OCI-LY7 (cell line): ENCODE results near the gene SPIRE2. TPM values are rescaled to one million over a fixed set of nuclear protein-coding genes. Genes with fewer than 3 reads are reported as not detected.

Experiments used
- BruUV-seq: library from RNA; stranded (reverse); fragments of 400-500 nt; replicated peaks from 2 replicates; lab custom pipeline; 2021; lab: Mats Ljungman, UMichigan
- CTCF ChIA-PET: fragments of 300-600 bp; sonication (Branson Sonifier 250); formaldehyde crosslinking; loops from one replicate; lab custom pipeline; 2022; ENCODE audit warnings: antibody characterized with exemption; ENCODE audit not compliant: unreplicated experiment; lab: Charles Lee
- POLR2A ChIA-PET: fragments of 300-600 bp; sonication (Branson Sonifier 250); formaldehyde crosslinking; loops from one replicate; lab custom pipeline; 2022; ENCODE audit warnings: antibody characterized with exemption; lab: Charles Lee
- DNase-seq: peaks from one replicate; pipeline ENCODE4 v3.0.0-alpha.2; 2015; ENCODE audit warnings: low spot score
- H2AFZ ChIP-seq: fragments of 200-600 bp; sonication (generic), shearing (Covaris generic); 2 replicates; pipeline ENCODE4 v1.6.1; 2014; ENCODE audit warnings: mild to moderate bottlenecking, antibody characterized with exemption, low read length, moderate library complexity
- H3K27ac ChIP-seq: fragments of 200-600 bp; sonication (generic); 2 replicates; pipeline ENCODE4 v1.5.1; 2014; ENCODE audit warnings: mixed run types, low read depth, mild to moderate bottlenecking, moderate library complexity, low read length, inconsistent platforms; ENCODE audit not compliant: poor library complexity, severe bottlenecking
- H3K36me3 ChIP-seq: fragments of 200-600 bp; sonication (generic); 2 replicates; pipeline ENCODE4 v1.6.1; 2014; ENCODE audit warnings: mild to moderate bottlenecking, antibody characterized with exemption, low read length, moderate library complexity, mixed read lengths; ENCODE audit not compliant: insufficient read depth
- H3K4me1 ChIP-seq: fragments of 200-600 bp; sonication (generic); 2 replicates; pipeline ENCODE4 v1.5.1; 2014; ENCODE audit warnings: mild to moderate bottlenecking, low read length; ENCODE audit not compliant: insufficient read depth, poor library complexity, severe bottlenecking
- H3K4me2 ChIP-seq: fragments of 200-600 bp; sonication (generic); 2 replicates; pipeline ENCODE4 v1.6.1; 2014; ENCODE audit warnings: mild to moderate bottlenecking, low read length
- H3K4me3 ChIP-seq: fragments of 200-600 bp; sonication (generic); 2 replicates; pipeline ENCODE4 v1.5.1; 2014; ENCODE audit warnings: mild to moderate bottlenecking, low read depth, low read length; ENCODE audit not compliant: poor library complexity, severe bottlenecking
- H3K79me2 ChIP-seq: fragments of 200-600 bp; sonication (generic); 2 replicates; pipeline ENCODE4 v1.6.1; 2016; ENCODE audit warnings: low read depth, mild to moderate bottlenecking, low read length, moderate library complexity, mixed read lengths; ENCODE audit not compliant: insufficient read depth
- H3K9me2 ChIP-seq: fragments of 200-600 bp; sonication (generic); 2 replicates; pipeline ENCODE4 v1.6.1; 2016; ENCODE audit warnings: mild to moderate bottlenecking, low read length, mixed read lengths; ENCODE audit not compliant: insufficient read depth
- H3K9me3 ChIP-seq: fragments of 200-600 bp; sonication (generic); 2 replicates; pipeline ENCODE4 v1.6.1; 2014; ENCODE audit warnings: mild to moderate bottlenecking, mixed run types, low read length, mixed read lengths
- H4K20me1 ChIP-seq: fragments of 200-600 bp; sonication (generic); 2 replicates; pipeline ENCODE4 v1.6.1; 2014; ENCODE audit warnings: mild to moderate bottlenecking, antibody characterized with exemption, low read length, moderate library complexity, mixed read lengths; ENCODE audit not compliant: insufficient read depth
- EZH2phosphoT487 ChIP-seq: fragments of 200-600 bp; sonication (generic); IDR thresholded peaks from 2 replicates; pipeline ENCODE4 v1.6.1; 2018; ENCODE audit warnings: low read depth, borderline replicate concordance, mild to moderate bottlenecking, mixed run types, antibody characterized with exemption, low read length, moderate library complexity, mixed read lengths
- intact Hi-C: fragments of 100-400 bp; cut with micrococcal nuclease; formaldehyde crosslinking; loops from one replicate; pipeline ENCODE4 v1.10.0; 2022; ENCODE audit not compliant: unreplicated experiment
- total RNA-seq, 2 experiments: library from RNA; depleted of rRNA in 1 of 2; stranded (reverse); fragments of >200 nt in 1 of 2; shearing (Covaris generic) in 1 of 2; gene quantifications; 2 replicates each; pipeline ENCODE4 v1.2.3, GENCODE V29; 2014 to 2022
- TF ChIP-seq, protein P1 (sequence below): fragments of 200-600 bp; sonication (generic); conservative IDR thresholded peaks from 2 replicates; pipeline ENCODE4 v1.5.1; 2014; ENCODE audit warnings: mild to moderate bottlenecking, antibody characterized with exemption, low read length, moderate library complexity, mixed read lengths

The SPIRE2 gene
- total RNA-seq, 2 experiments from 2014 or later = 7.1 to 48.5 TPM

DNA sequence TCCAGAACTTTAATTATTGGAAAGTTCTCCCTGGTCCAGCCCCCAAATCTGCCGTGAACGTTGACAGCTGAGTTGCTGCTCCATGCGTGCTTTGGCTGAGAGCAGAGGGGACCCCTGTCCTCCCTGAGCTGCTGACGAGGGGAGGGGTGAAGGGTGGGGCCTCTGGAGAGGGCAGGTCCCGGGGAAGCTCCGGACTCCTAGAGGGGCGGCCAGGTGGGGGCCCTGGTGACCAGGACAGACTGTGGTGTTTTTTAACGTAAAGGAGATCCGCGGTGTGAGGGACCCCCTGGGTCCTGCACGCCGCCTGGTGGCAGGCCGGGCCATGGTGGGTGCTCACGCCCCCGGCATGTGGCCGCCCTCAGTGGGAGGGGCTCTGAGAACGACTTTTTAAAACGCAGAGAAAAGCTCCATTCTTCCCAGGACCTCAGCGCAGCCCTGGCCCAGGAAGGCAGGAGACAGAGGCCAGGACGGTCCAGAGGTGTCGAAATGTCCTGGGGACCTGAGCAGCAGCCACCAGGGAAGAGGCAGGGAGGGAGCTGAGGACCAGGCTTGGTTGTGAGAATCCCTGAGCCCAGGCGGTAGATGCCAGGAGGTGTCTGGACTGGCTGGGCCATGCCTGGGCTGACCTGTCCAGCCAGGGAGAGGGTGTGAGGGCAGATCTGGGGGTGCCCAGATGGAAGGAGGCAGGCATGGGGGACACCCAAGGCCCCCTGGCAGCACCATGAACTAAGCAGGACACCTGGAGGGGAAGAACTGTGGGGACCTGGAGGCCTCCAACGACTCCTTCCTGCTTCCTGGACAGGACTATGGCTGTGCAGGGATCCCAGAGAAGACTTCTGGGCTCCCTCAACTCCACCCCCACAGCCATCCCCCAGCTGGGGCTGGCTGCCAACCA lies 90.4 kb downstream of the SPIRE2 start, which contains the start of gene MC1R:
MC1R (plus strand) TSS at position 410 of the 895 bp plus-strand sequence; CDS start at position 807, 397 bp downstream.
- Histone ChIP-seq H3K36me3 (peaks cover 17% of the 10 kb centered on the region), H3K9me3 (no peaks in the 10 kb centered on the region), H3K9me2 (no peaks in the 10 kb centered on the region), H3K4me2 (peak within 1 kb of the TSS; percentile 84), H3K27ac (peak within 1 kb of the TSS; percentile 90), H3K4me3 (peak within 1 kb of the TSS; percentile 58), H2AFZ (peak within 1 kb of the TSS; percentile 42; the same call in 1 of the 2 replicates), H3K79me2 (peaks cover 5% of the 10 kb centered on the region), H4K20me1 (0 out of 2 replicates have a peak, but pooled peaks cover under 1% of the 10 kb centered on the region), H3K4me1 (peaks cover 52% of the 10 kb centered on the region)
- BruUV-seq = no TSS peak
- CTCF ChIA-PET = interaction anchor here (0.6 to 0.9 kb wide), 3 partner anchors 12 to 218 kb away, joined by 3 to 4 read pairs (median 3); no protein-coding TSS in a partner anchor
- POLR2A ChIA-PET = interaction anchor here (0.5 to 1.3 kb wide), 6 partner anchors 22 to 350 kb away, joined by 3 to 7 read pairs (median 5); partner anchors contain the start of gene TCF25
- DNase-seq = peak; percentile 87
- intact Hi-C loops = loop anchor here (2.0 to 10.0 kb wide), 3 partner anchors 104 to 218 kb away; partner anchors contain the start of genes FANCA, SPATA2L, VPS9D1 and ZNF276
- no peak for TF ChIP-seq EZH2phosphoT487
- TF ChIP-seq, protein P1, sequence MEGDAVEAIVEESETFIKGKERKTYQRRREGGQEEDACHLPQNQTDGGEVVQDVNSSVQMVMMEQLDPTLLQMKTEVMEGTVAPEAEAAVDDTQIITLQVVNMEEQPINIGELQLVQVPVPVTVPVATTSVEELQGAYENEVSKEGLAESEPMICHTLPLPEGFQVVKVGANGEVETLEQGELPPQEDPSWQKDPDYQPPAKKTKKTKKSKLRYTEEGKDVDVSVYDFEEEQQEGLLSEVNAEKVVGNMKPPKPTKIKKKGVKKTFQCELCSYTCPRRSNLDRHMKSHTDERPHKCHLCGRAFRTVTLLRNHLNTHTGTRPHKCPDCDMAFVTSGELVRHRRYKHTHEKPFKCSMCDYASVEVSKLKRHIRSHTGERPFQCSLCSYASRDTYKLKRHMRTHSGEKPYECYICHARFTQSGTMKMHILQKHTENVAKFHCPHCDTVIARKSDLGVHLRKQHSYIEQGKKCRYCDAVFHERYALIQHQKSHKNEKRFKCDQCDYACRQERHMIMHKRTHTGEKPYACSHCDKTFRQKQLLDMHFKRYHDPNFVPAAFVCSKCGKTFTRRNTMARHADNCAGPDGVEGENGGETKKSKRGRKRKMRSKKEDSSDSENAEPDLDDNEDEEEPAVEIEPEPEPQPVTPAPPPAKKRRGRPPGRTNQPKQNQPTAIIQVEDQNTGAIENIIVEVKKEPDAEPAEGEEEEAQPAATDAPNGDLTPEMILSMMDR = peak; percentile 87

DNA sequence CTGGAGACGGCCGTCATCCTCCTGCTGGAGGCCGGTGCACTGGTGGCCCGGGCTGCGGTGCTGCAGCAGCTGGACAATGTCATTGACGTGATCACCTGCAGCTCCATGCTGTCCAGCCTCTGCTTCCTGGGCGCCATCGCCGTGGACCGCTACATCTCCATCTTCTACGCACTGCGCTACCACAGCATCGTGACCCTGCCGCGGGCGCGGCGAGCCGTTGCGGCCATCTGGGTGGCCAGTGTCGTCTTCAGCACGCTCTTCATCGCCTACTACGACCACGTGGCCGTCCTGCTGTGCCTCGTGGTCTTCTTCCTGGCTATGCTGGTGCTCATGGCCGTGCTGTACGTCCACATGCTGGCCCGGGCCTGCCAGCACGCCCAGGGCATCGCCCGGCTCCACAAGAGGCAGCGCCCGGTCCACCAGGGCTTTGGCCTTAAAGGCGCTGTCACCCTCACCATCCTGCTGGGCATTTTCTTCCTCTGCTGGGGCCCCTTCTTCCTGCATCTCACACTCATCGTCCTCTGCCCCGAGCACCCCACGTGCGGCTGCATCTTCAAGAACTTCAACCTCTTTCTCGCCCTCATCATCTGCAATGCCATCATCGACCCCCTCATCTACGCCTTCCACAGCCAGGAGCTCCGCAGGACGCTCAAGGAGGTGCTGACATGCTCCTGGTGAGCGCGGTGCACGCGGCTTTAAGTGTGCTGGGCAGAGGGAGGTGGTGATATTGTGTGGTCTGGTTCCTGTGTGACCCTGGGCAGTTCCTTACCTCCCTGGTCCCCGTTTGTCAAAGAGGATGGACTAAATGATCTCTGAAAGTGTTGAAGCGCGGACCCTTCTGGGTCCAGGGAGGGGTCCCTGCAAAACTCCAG lies 91.5 kb downstream of the SPIRE2 start:
- H2AFZ ChIP-seq = no peak overlapping the region
- no peaks in the 10 kb centered on the region for H3K9me2 ChIP-seq
- peaks cover 12% of the 10 kb centered on the region for H3K36me3 ChIP-seq
- no peak for DNase-seq
- ChIA-PET POLR2A (no interaction called here), CTCF (no interaction called here)
- intact Hi-C loops = loop anchor here (2.0 to 10.0 kb wide), 4 partner anchors 105 to 219 kb away; partner anchors contain the start of genes FANCA, PRDM7, SPATA2L and VPS9D1
- H3K4me2 ChIP-seq = peak overlapping the region; percentile 89
- H3K27ac ChIP-seq = no peak overlapping the region
- H3K4me3 ChIP-seq = no peak overlapping the region
- peaks cover 15% of the 10 kb centered on the region for H3K79me2 ChIP-seq
- H3K9me3 ChIP-seq = no peaks in the 10 kb centered on the region
- H4K20me1 ChIP-seq = 0 out of 2 replicates have a peak, but pooled peaks cover 3% of the 10 kb centered on the region
- peaks cover 55% of the 10 kb centered on the region for H3K4me1 ChIP-seq
- no peak for TF ChIP-seq EZH2phosphoT487
- TF ChIP-seq, protein P1 = no peak
- BruUV-seq = no TSS peak
